Transverse colon (tissue), 4 donors: ENCODE measurements around the gene SLC4A2. TPM values are rescaled to one million over a fixed set of nuclear protein-coding genes. Genes with fewer than 3 reads are reported as not detected.
A peak's percentile ranks its signal among the peaks of the same experiment; 100 is the strongest.

Experiments used
- DNase-seq: peaks from one replicate; pipeline ENCODE4 v3.0.0-alpha.2; 2019
- H3K27ac ChIP-seq, 4 donors: fragments of 200-600 bp; sonication (generic); 2 replicates each; pipeline ENCODE4 v1.5.1; 2016 to 2018; ENCODE audit warnings: inconsistent platforms in 4 of 4
- H3K27me3 ChIP-seq: fragments of 200-600 bp; sonication (generic); 2 replicates; pipeline ENCODE4 v1.5.1; 2017; ENCODE audit warnings: inconsistent platforms
- H3K36me3 ChIP-seq, 4 donors: fragments of 200-600 bp; sonication (generic); 2 replicates each; pipeline ENCODE4 v1.5.1; 2017 to 2019; ENCODE audit warnings: inconsistent platforms in 4 of 4
- H3K4me1 ChIP-seq, 4 donors: fragments of 200-600 bp; sonication (generic); 2 replicates each; pipeline ENCODE4 v1.5.1; 2017 to 2020; ENCODE audit warnings: inconsistent platforms in 4 of 4
- H3K4me3 ChIP-seq, 4 donors: fragments of 200-600 bp; sonication (generic); 1 replicate in 1 of 4; 2 replicates in 3 of 4; pipeline versions ENCODE4 v1.5.1 to v1.6.1; 2017 to 2019; ENCODE audit warnings: inconsistent platforms in 4 of 4
- H3K9me3 ChIP-seq, 2 donors: fragments of 200-600 bp; sonication (generic); 2 replicates each; pipeline ENCODE4 v1.5.1; 2017 to 2019; ENCODE audit warnings: inconsistent platforms in 2 of 2
- EP300 ChIP-seq: sonication (generic); formaldehyde crosslinking; IDR thresholded peaks from one replicate; pipeline ENCODE4 v1.6.1; 2017; ENCODE audit warnings: antibody characterized with exemption, low read depth
- POLR2A ChIP-seq: fragments of 450-650 bp; IDR thresholded peaks from one replicate; pipeline ENCODE4 v1.6.1; 2016; ENCODE audit warnings: antibody characterized with exemption, mild to moderate bottlenecking, moderate library complexity
- POLR2AphosphoS5 ChIP-seq, 3 donors: sonication (generic); formaldehyde crosslinking; IDR thresholded peaks; one replicate each; pipeline ENCODE4 v1.6.1; 2016; ENCODE audit warnings: antibody characterized with exemption in 3 of 3
- WGBS, 2 donors: methylation state at CpG; one replicate each; pipeline ENCODE4 v1.1.5; 2018; ENCODE audit warnings: low coverage in 1 of 2; 5-methylcytosine and 5-hydroxymethylcytosine counted together
- in situ Hi-C, 4 donors: fragments of 200-750 bp; cut with MboI; loops; one replicate each; pipeline versions ENCODE4 v1.15.0 to v1.15.1; 2017; ENCODE audit warnings: low sequenced_read_pairs in 3 of 4, low pct_ligation_motif_present in 1 of 4, low pct_unique_long_range_greater_than_20kb in 1 of 4
- intact Hi-C: fragments of 100-400 bp; cut with DNase I; formaldehyde crosslinking; loops from one replicate; pipeline ENCODE4 v1.15.1; 2023; ENCODE audit warnings: low total_unique reads
- total RNA-seq, 4 donors: library from RNA; depleted of rRNA; stranded (reverse); fragments of >200 nt; gene quantifications; one replicate each; pipeline ENCODE4 v1.1.0, GENCODE V29; 2016
- TF ChIP-seq, protein P1 (sequence below), 5 experiments: fragments of 200-600 bp in 3 of 5; fragments of 450-650 bp in 2 of 5; sonication (generic) in 3 of 5; IDR thresholded peaks; 1 replicate in 2 of 5; 2 replicates in 3 of 5; pipeline ENCODE4 v1.5.1; 2016 to 2017; ENCODE audit warnings: antibody characterized with exemption in 5 of 5, inconsistent platforms in 3 of 5, mild to moderate bottlenecking in 2 of 5, moderate library complexity in 1 of 5

The SLC4A2 gene
- total RNA-seq, 4 donors from 2014 or later, result 61.7 to 464 (median 83.2) TPM

DNA sequence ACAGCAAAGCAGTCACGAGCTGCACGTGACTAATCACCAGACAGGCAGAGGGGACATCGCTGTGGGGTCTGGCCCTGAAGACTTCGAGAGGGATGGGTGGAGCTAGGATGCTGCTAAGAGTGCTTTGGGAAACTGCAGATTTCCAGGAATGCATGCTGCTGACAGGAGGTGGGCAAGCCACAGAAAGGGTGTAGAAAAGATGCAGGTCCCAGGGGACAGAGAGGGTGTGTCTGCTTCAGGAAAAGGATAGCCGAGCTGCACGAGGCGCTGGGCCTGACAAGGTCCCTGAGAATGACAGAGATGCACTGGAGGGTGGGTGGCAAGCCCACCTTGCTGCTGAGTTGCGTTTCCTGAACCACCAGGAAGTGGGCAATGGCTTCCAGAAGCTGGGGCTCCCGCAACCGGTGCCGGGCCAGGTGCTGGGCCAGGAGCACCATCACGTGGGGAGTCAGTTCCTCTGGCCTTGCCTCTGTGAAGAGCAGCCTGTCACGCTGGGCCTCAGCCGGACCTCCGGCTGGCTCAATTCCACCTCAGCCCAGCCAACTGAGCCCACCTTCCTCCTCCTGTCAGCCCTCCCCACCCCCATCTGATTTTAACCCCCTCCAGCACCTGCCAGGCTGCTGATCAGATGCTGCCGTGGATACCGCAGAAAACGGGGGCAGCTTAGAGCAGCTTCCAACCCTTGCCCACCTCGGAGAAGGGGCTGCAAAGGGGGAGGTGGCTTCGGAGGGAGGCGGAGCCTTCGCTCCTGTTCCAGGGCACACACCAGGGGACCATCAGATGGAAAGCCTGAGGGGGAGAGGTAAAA lies 19.0 kb downstream of the SLC4A2 start:
- 55% methylated on average over 22 of the region's 22 CpGs; no CpG with 5 or more reads in 1 of the 2 donors for WGBS, 2 donors
- H3K27ac ChIP-seq, result peak overlapping the region in 3 of 4 donors; percentile 11 to 35 (median 15)
- no peak overlapping the region for H3K4me3 ChIP-seq
- no peak for TF ChIP-seq POLR2A
- no peaks in the 10 kb centered on the region for H3K27me3 ChIP-seq
- no peaks in the 10 kb centered on the region for H3K9me3 ChIP-seq
- peaks cover 0 to 19% (median 9%) of the 10 kb centered on the region in 4 donors for H3K36me3 ChIP-seq
- intact Hi-C loops, result no loop called here
- DNase-seq, result no peak
- peaks cover 26 to 48% (median 36%) of the 10 kb centered on the region in 4 donors for H3K4me1 ChIP-seq
- in situ Hi-C loops, result no loop called here

DNA sequence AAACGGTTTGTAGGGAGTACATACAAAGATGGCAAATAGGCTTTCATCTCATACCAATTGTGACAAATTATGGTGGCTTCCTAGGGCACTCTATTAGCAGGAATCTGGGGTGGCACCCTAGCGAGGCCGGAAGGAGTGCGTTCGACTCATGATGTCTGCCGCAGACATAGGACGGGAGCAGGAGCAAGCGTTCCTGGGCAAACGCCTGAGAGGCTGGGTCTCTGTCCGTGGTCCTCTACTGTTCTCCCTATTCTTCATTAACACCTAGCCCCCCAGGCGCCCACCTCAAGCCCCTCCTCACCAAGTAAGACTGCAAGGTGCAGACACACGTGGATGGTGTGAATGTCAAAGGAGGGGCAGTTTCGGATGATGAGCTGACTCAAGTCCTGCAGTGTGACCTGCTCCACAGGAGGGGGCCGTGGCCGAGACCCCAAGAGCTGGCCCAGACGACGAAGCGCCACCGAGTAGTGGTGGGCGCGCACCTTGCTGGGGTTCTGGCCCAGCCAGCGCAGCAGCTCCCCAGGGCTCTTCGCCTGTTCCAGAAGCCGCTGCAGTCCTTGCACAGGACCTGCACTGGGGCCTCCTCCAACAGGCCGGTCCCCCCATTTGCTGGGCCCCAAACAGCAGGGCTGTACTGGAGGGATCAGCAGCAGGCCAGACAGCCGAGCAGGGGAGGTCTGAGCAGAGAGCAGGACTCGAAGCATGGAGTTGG lies 20.0 kb downstream of the SLC4A2 start:
- H3K27ac ChIP-seq, result peak overlapping the region; percentile 93 to 98 (median 97)
- H3K36me3 ChIP-seq, result peaks cover 0 to 12% (median 5%) of the 10 kb centered on the region in 4 donors
- in situ Hi-C loops, result no loop called here
- DNase-seq, result no peak
- TF ChIP-seq, protein P1, sequence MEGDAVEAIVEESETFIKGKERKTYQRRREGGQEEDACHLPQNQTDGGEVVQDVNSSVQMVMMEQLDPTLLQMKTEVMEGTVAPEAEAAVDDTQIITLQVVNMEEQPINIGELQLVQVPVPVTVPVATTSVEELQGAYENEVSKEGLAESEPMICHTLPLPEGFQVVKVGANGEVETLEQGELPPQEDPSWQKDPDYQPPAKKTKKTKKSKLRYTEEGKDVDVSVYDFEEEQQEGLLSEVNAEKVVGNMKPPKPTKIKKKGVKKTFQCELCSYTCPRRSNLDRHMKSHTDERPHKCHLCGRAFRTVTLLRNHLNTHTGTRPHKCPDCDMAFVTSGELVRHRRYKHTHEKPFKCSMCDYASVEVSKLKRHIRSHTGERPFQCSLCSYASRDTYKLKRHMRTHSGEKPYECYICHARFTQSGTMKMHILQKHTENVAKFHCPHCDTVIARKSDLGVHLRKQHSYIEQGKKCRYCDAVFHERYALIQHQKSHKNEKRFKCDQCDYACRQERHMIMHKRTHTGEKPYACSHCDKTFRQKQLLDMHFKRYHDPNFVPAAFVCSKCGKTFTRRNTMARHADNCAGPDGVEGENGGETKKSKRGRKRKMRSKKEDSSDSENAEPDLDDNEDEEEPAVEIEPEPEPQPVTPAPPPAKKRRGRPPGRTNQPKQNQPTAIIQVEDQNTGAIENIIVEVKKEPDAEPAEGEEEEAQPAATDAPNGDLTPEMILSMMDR (IDR thresholded peaks at IDR 0.05), result no peak
- TF ChIP-seq EP300 (no peak), POLR2AphosphoS5 (IDR thresholded peaks at IDR 0.05) (no peak), POLR2A (no peak)
- H3K27me3 ChIP-seq, result no peaks in the 10 kb centered on the region
- WGBS, 2 donors, result 67 to 79% methylated on average over 1 to 20 of the region's 27 CpGs
- intact Hi-C loops, result no loop called here
- H3K4me1 ChIP-seq, result peaks cover 26 to 52% (median 39%) of the 10 kb centered on the region in 4 donors
- peak overlapping the region in 3 of 4 donors; percentile 79 to 88 (median 81) for H3K4me3 ChIP-seq
- no peaks in the 10 kb centered on the region for H3K9me3 ChIP-seq

DNA sequence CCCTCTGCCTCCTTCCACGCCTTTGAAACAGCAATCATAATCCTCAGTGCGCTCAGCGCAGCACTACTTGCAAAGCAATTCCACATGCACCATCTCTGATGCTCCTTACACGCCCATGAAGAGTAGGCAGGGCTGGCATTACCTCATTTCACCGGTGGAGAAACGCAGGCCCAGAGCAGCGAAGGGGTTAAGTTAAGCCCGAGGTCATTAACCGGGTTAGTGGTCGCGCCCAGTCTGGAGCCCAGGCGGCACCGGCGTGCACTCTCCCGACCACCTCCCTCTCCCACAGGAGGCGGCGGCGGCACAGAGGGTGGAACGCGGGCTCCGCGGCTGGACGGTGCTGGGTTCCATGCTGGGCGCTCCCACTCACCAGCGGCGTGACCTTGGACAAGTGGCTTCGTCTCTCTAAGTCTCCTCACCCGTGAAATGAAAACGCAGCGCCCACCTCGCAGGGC lies 20.7 kb downstream of the SLC4A2 start:
- TF ChIP-seq, protein P1 (IDR thresholded peaks at IDR 0.05), result peak in 1 of 5 experiments; percentile 42
- no peak for TF ChIP-seq EP300
- in situ Hi-C loops, result no loop called here

DNA sequence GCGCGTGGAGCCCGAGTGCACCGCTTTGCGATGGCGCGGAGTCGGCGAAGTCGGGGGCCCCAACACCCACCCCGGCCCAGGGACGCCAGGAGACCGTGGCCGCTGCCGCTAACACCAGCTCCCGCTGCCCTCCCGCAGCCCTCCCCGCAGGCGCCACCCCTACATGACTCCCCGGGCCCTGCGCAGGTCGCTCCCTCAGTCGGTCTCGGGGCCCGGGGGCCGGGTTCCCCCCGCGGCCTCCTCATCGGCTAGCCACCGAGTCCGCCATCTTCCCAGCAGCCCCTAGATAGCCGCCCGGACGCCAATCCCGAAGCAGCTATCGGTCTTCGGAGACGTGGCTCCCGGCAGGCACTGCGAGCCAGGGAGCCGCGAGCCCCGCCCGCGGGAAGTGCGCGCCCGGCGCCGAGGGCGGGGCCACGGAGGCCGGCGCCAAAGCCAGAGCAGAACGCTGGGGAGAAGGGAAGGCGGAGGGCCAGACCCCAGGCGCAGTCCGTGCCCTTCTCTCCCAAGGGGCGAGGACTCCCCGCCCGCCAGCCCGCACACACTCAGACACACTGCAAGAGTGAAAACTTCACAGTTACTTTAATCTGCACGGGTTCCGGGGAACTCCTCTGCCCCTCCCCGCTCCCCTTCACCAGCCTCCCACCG lies 21.3 kb downstream of the SLC4A2 start, which contains the start of gene FASTK:
FASTK (minus strand) TSS at position 288 of the 648 bp plus-strand sequence; CDS start at position 245, 43 bp downstream.
- TF ChIP-seq POLR2A (peak; percentile 80), POLR2AphosphoS5 (IDR thresholded peaks at IDR 0.05) (peak; percentile 74 to 82 (median 76)), EP300 (no peak)
- TF ChIP-seq, protein P1 (IDR thresholded peaks at IDR 0.05), result no peak
- in situ Hi-C loops, result no loop called here
- 2% methylated on average over 39 of the region's 66 CpGs; no CpG with 5 or more reads in 1 of the 2 donors for WGBS, 2 donors
- intact Hi-C loops, result no loop called here
- Histone ChIP-seq H3K36me3 (no peaks in the 10 kb centered on the region), H3K4me1 (peaks cover 31 to 58% (median 42%) of the 10 kb centered on the region in 4 donors), H3K27me3 (no peaks in the 10 kb centered on the region), H3K9me3 (no peaks in the 10 kb centered on the region), H3K27ac (peak within 1 kb of the TSS; percentile 93 to 98 (median 97)), H3K4me3 (peak within 1 kb of the TSS; percentile 79 to 88 (median 80))
- peak; percentile 92 for DNase-seq

More for the DNA sequence above, 20.7 kb downstream of the SLC4A2 start:
- intact Hi-C loops, result no loop called here
- 2% methylated on average over 27 of the region's 31 CpGs; no CpG with 5 or more reads in 1 of the 2 donors for WGBS, 2 donors
- H3K36me3 ChIP-seq, result peaks cover 0 to 4% (median 1%) of the 10 kb centered on the region in 4 donors
- peak overlapping the region; percentile 79 to 88 (median 80) for H3K4me3 ChIP-seq
- peak overlapping the region; percentile 93 to 98 (median 97) for H3K27ac ChIP-seq
- DNase-seq, result no peak
- H3K9me3 ChIP-seq, result no peaks in the 10 kb centered on the region
- H3K4me1 ChIP-seq, result peaks cover 26 to 53% (median 39%) of the 10 kb centered on the region in 4 donors
- no peaks in the 10 kb centered on the region for H3K27me3 ChIP-seq
